ENCODE data around the gene COL18A1.
A peak's percentile ranks its signal among the peaks of the same experiment; 100 is the strongest.

COL18A1 gene

DNA sequence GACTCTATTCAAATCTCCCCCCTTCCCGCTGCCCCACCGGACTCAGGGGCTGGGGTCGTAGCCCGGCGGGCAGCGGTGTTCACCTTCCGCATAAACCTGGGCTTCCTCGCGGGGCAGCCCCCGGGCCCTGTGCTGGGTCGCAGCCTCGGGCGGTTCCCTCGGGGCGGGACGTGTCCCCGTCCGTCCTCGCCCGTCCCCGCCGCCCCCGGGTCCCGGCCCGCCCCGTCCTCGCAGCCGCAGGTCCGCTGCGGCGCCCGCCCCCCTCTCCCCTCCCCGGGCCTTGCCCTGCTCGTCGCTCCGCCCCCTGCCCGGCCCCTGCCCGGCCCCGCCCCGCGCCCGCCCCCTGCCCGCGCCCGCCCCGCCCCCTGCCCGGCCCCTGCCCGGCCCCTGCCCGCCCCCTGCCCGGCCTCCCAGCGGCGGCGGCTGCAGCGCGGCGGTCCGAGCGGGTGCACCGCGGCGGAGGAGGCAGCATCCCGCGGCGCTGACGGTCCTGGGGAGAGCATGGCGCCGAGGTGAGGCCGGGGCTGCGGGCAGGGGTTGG, at the start of gene COL18A1:
Gene COL18A1 (plus strand): TSS at position 436 of the 541 bp plus-strand sequence. CDS start 66 bp downstream, at position 502.
- TF ChIP-seq, protein P1, sequence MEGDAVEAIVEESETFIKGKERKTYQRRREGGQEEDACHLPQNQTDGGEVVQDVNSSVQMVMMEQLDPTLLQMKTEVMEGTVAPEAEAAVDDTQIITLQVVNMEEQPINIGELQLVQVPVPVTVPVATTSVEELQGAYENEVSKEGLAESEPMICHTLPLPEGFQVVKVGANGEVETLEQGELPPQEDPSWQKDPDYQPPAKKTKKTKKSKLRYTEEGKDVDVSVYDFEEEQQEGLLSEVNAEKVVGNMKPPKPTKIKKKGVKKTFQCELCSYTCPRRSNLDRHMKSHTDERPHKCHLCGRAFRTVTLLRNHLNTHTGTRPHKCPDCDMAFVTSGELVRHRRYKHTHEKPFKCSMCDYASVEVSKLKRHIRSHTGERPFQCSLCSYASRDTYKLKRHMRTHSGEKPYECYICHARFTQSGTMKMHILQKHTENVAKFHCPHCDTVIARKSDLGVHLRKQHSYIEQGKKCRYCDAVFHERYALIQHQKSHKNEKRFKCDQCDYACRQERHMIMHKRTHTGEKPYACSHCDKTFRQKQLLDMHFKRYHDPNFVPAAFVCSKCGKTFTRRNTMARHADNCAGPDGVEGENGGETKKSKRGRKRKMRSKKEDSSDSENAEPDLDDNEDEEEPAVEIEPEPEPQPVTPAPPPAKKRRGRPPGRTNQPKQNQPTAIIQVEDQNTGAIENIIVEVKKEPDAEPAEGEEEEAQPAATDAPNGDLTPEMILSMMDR (conservative IDR thresholded peaks at IDR 0.05; ENCODE audit: low read depth) = no peak

DNA sequence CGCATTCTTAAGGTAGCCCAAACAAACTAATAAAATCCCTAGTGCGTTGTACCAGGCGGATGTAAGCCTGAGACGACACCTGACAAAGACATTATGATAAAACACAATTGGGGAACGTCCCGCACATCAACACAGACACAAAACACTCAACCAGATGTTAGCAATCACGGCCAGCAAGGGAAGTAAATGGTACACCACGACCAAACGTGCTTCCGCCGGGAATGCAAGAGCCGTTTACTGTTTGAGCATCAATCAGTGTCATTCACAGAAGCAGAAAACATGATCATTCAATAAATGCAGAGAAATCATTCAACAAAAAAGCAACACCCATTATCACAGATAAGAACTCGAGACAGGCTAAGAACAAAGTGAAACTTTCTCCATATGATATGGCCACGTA, 49.4 kb upstream of the COL18A1 start:
- ChIA-PET POLR2A (ENCODE audit: low non-redundant PET) (no interaction called here), CTCF (no interaction called here)
- TF ChIP-seq, protein P1 (conservative IDR thresholded peaks at IDR 0.05; ENCODE audit: low read depth) = no peak
- H3K27ac ChIP-seq = no peak overlapping the region
- no peak for DNase-seq (ENCODE audit: low spot score)

More for the DNA sequence above, at the start of gene COL18A1:
- ChIA-PET POLR2A (ENCODE audit: low non-redundant PET) (no interaction called here), CTCF (no interaction called here)
- peak; percentile 67 for DNase-seq (ENCODE audit: low spot score)
- peak within 1 kb of the TSS; percentile 78 for H3K27ac ChIP-seq

- DNase-seq (ENCODE audit: low spot score) = no peak
- ChIA-PET CTCF (no interaction called here), POLR2A (ENCODE audit: low non-redundant PET) (no interaction called here)
- H3K27ac ChIP-seq = no peak overlapping the region
- TF ChIP-seq, protein P1 (conservative IDR thresholded peaks at IDR 0.05; ENCODE audit: low read depth) = no peak
Observed at GRCh38 chr21:45356251-45356650, 48.7 kb upstream of the COL18A1 start.

GRCh38 chr21:45356653-45357435, 48.1 kb upstream of the COL18A1 start:
- DNase-seq (ENCODE audit: low spot score) = no peak
- ChIA-PET CTCF (interaction anchor here (0.6 kb wide), 1 partner anchor 115 kb away, joined by 3 read pairs; no protein-coding TSS in a partner anchor), POLR2A (ENCODE audit: low non-redundant PET) (no interaction called here)
- TF ChIP-seq, protein P1 (conservative IDR thresholded peaks at IDR 0.05; ENCODE audit: low read depth) = no peak
- H3K27ac ChIP-seq = no peak overlapping the region

GRCh38 chr21:45357436-45358260, 47.3 kb upstream of the COL18A1 start:
- POLR2A ChIA-PET (ENCODE audit: low non-redundant PET) = no interaction called here
- H3K27ac ChIP-seq = no peak overlapping the region
- DNase-seq (ENCODE audit: low spot score) = no peak
- TF ChIP-seq, protein P1 (conservative IDR thresholded peaks at IDR 0.05; ENCODE audit: low read depth) = no peak
- CTCF ChIA-PET = interaction anchor here (0.6 kb wide), 1 partner anchor 114 kb away, joined by 3 read pairs; no protein-coding TSS in a partner anchor

DNA sequence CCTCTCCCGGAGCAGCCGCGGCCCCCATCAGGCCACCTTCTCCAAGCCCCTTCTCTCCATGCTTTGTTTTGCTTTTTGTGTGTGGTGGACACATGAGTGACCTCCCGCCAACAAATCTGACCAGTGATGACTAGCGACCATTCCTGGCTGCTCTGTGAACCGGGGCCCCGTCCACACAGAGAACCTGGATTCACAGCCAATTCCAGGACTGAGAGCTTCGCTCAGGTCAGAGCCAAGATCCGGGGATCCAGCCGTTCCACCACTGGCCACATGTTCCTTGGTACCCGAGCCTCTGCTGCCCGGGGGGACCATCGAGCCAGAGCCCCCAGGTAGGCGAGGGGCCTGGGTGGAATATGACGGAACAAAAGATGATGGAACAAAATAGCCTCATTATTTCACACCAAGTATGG, 46.7 kb upstream of the COL18A1 start:
- H3K27ac ChIP-seq = no peak overlapping the region
- ChIA-PET CTCF (no interaction called here), POLR2A (ENCODE audit: low non-redundant PET) (no interaction called here)
- DNase-seq (ENCODE audit: low spot score) = no peak
- TF ChIP-seq, protein P1 (conservative IDR thresholded peaks at IDR 0.05; ENCODE audit: low read depth) = no peak

Data from RWPE1 (cell line).